Transverse colon (tissue), 4 donors: Measurements from ENCODE around the gene NDUFB6. TPM values are rescaled to one million over a fixed set of nuclear protein-coding genes. Genes with fewer than 3 reads are reported as not detected.

Experiments used
- DNase-seq: peaks from one replicate; pipeline ENCODE4 v3.0.0-alpha.2; 2019
- H3K27ac ChIP-seq, 4 donors: fragments of 200-600 bp; sonication (generic); 2 replicates each; pipeline ENCODE4 v1.5.1; 2016 to 2018; ENCODE audit warnings: inconsistent platforms in 4 of 4
- H3K27me3 ChIP-seq: fragments of 200-600 bp; sonication (generic); 2 replicates; pipeline ENCODE4 v1.5.1; 2017; ENCODE audit warnings: inconsistent platforms
- H3K36me3 ChIP-seq, 4 donors: fragments of 200-600 bp; sonication (generic); 2 replicates each; pipeline ENCODE4 v1.5.1; 2017 to 2019; ENCODE audit warnings: inconsistent platforms in 4 of 4
- H3K4me1 ChIP-seq, 4 donors: fragments of 200-600 bp; sonication (generic); 2 replicates each; pipeline ENCODE4 v1.5.1; 2017 to 2020; ENCODE audit warnings: inconsistent platforms in 4 of 4
- H3K4me3 ChIP-seq, 4 donors: fragments of 200-600 bp; sonication (generic); 1 replicate in 1 of 4; 2 replicates in 3 of 4; pipeline versions ENCODE4 v1.5.1 to v1.6.1; 2017 to 2019; ENCODE audit warnings: inconsistent platforms in 4 of 4
- H3K9me3 ChIP-seq, 2 donors: fragments of 200-600 bp; sonication (generic); 2 replicates each; pipeline ENCODE4 v1.5.1; 2017 to 2019; ENCODE audit warnings: inconsistent platforms in 2 of 2
- CTCF ChIP-seq, 5 experiments: fragments of 200-600 bp in 3 of 5; fragments of 450-650 bp in 2 of 5; sonication (generic) in 3 of 5; IDR thresholded peaks; 1 replicate in 2 of 5; 2 replicates in 3 of 5; pipeline ENCODE4 v1.5.1; 2016 to 2017; ENCODE audit warnings: antibody characterized with exemption in 5 of 5, inconsistent platforms in 3 of 5, mild to moderate bottlenecking in 2 of 5, moderate library complexity in 1 of 5
- EP300 ChIP-seq: sonication (generic); formaldehyde crosslinking; IDR thresholded peaks from one replicate; pipeline ENCODE4 v1.6.1; 2017; ENCODE audit warnings: antibody characterized with exemption, low read depth
- POLR2A ChIP-seq: fragments of 450-650 bp; IDR thresholded peaks from one replicate; pipeline ENCODE4 v1.6.1; 2016; ENCODE audit warnings: antibody characterized with exemption, mild to moderate bottlenecking, moderate library complexity
- POLR2AphosphoS5 ChIP-seq, 3 donors: sonication (generic); formaldehyde crosslinking; IDR thresholded peaks; one replicate each; pipeline ENCODE4 v1.6.1; 2016; ENCODE audit warnings: antibody characterized with exemption in 3 of 3
- WGBS, 2 donors: methylation state at CpG; one replicate each; pipeline ENCODE4 v1.1.5; 2018; ENCODE audit warnings: low coverage in 1 of 2; 5-methylcytosine and 5-hydroxymethylcytosine counted together
- in situ Hi-C, 4 donors: fragments of 200-750 bp; cut with MboI; loops; one replicate each; pipeline versions ENCODE4 v1.15.0 to v1.15.1; 2017; ENCODE audit warnings: low sequenced_read_pairs in 3 of 4, low pct_ligation_motif_present in 1 of 4, low pct_unique_long_range_greater_than_20kb in 1 of 4
- intact Hi-C: fragments of 100-400 bp; cut with DNase I; formaldehyde crosslinking; loops from one replicate; pipeline ENCODE4 v1.15.1; 2023; ENCODE audit warnings: low total_unique reads
- total RNA-seq, 4 donors: library from RNA; depleted of rRNA; stranded (reverse); fragments of >200 nt; gene quantifications; one replicate each; pipeline ENCODE4 v1.1.0, GENCODE V29; 2016

NDUFB6 gene
- total RNA-seq, 4 donors from 2014 or later = 10.5 to 42.7 (median 24.3) TPM

GRCh38 chr9:32543047-32543446 lies 29.9 kb downstream of the NDUFB6 start:
- no peaks in the 10 kb centered on the region for H3K27me3 ChIP-seq
- intact Hi-C loops (no loop called here), in situ Hi-C loops (no loop called here)
- TF ChIP-seq POLR2AphosphoS5 (IDR thresholded peaks at IDR 0.05) = no peak
- TF ChIP-seq CTCF (IDR thresholded peaks at IDR 0.05) = no peak
- TF ChIP-seq EP300 = no peak
- TF ChIP-seq POLR2A = no peak
- no peaks in the 10 kb centered on the region for H3K9me3 ChIP-seq
- H3K27ac ChIP-seq = no peak overlapping the region
- H3K4me1 ChIP-seq = no peaks in the 10 kb centered on the region
- no peak overlapping the region for H3K4me3 ChIP-seq
- peaks cover 0 to 19% (median 3%) of the 10 kb centered on the region in 4 donors for H3K36me3 ChIP-seq
- no peak for DNase-seq
- 93 to 94% methylated on average over 3 to 4 of the region's 4 CpGs for WGBS, 2 donors

- Histone ChIP-seq H3K27ac (no peak overlapping the region), H3K4me3 (no peak overlapping the region), H3K4me1 (no peaks in the 10 kb centered on the region), H3K36me3 (no peaks in the 10 kb centered on the region), H3K9me3 (no peaks in the 10 kb centered on the region), H3K27me3 (no peaks in the 10 kb centered on the region)
- WGBS, 2 donors = 88 to 94% methylated on average over 4 of the region's 4 CpGs
- DNase-seq = no peak
- no peak for TF ChIP-seq POLR2A
- TF ChIP-seq POLR2AphosphoS5 (IDR thresholded peaks at IDR 0.05) = no peak
- TF ChIP-seq CTCF (IDR thresholded peaks at IDR 0.05) = no peak
- TF ChIP-seq EP300 = no peak
- intact Hi-C loops (no loop called here), in situ Hi-C loops (no loop called here)
Observed at GRCh38 chr9:32533816-32534215, 39.1 kb downstream of the NDUFB6 start.

GRCh38 chr9:32533336-32533735 lies 39.6 kb downstream of the NDUFB6 start:
- Histone ChIP-seq H3K27ac (no peak overlapping the region), H3K9me3 (no peaks in the 10 kb centered on the region), H3K27me3 (no peaks in the 10 kb centered on the region), H3K4me1 (no peaks in the 10 kb centered on the region), H3K4me3 (no peak overlapping the region), H3K36me3 (no peaks in the 10 kb centered on the region)
- TF ChIP-seq POLR2AphosphoS5 (IDR thresholded peaks at IDR 0.05) (no peak), CTCF (IDR thresholded peaks at IDR 0.05) (no peak), EP300 (no peak), POLR2A (no peak)
- intact Hi-C loops (no loop called here), in situ Hi-C loops (no loop called here)
- WGBS, 2 donors = 92 to 96% methylated on average over 6 of the region's 6 CpGs
- DNase-seq = no peak

- no peaks in the 10 kb centered on the region for H3K27me3 ChIP-seq
- in situ Hi-C loops = no loop called here
- TF ChIP-seq POLR2AphosphoS5 (IDR thresholded peaks at IDR 0.05) (no peak), POLR2A (no peak), CTCF (IDR thresholded peaks at IDR 0.05) (no peak), EP300 (no peak)
- H3K4me3 ChIP-seq = peak overlapping the region; percentile 41 to 77 (median 61)
- H3K36me3 ChIP-seq = no peaks in the 10 kb centered on the region
- no peak for DNase-seq
- H3K9me3 ChIP-seq = no peaks in the 10 kb centered on the region
- H3K4me1 ChIP-seq = peaks cover 0 to 32% (median 17%) of the 10 kb centered on the region in 4 donors
- 8 to 11% methylated on average over 2 of the region's 2 CpGs for WGBS, 2 donors
- peak overlapping the region; percentile 90 to 92 (median 90) for H3K27ac ChIP-seq
- intact Hi-C loops = no loop called here
Observed at GRCh38 chr9:32526707-32527048, 46.3 kb downstream of the NDUFB6 start.
